ENCODE data around the gene LRRC41. TPM values are rescaled to one million over a fixed set of nuclear protein-coding genes. Genes with fewer than 3 reads are reported as not detected.
A peak's percentile ranks its signal among the peaks of the same experiment; 100 is the strongest.

Gene LRRC41
- total RNA-seq, 1 donor from 2014 or later: 104 TPM

- TF ChIP-seq CTCF (conservative IDR thresholded peaks at IDR 0.05; ENCODE audit: low read depth, low read length): no peak
- DNase-seq (ENCODE audit: low read depth): no peak
- H3K4me3 ChIP-seq (ENCODE audit: low read depth, low read length): peak overlapping the region; percentile 71
Observed at GRCh38 chr1:46302641-46303037, 777 bp downstream of the LRRC41 start.

- H3K4me3 ChIP-seq (ENCODE audit: low read depth, low read length): peak overlapping the region; percentile 71
- no peak for DNase-seq (ENCODE audit: low read depth)
- no peak for TF ChIP-seq CTCF (conservative IDR thresholded peaks at IDR 0.05; ENCODE audit: low read depth, low read length)
Observed at GRCh38 chr1:46301808-46302640, 1.4 kb downstream of the LRRC41 start.

DNA sequence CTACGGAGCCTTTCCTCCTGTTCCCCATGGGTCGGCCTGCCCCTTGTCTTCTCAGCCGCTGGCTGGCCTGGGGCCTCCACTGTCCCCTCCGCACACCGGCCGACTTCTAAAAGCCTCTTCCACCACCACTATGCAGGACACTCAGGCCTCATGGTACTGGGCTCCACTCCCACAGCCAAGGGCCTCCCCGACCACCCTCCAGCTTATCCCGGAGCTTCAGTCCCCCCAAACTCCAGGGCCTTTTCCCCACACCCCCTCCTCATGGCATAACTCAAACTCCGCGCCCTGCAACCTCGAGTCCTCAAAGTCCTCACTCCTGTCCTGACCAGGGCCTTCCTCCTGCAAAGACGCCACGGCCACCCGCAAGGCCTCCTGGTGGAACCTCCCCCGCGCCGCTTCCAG, 2.0 kb downstream of the LRRC41 start:
- TF ChIP-seq CTCF (conservative IDR thresholded peaks at IDR 0.05; ENCODE audit: low read depth, low read length): no peak
- no peak for DNase-seq (ENCODE audit: low read depth)

DNA sequence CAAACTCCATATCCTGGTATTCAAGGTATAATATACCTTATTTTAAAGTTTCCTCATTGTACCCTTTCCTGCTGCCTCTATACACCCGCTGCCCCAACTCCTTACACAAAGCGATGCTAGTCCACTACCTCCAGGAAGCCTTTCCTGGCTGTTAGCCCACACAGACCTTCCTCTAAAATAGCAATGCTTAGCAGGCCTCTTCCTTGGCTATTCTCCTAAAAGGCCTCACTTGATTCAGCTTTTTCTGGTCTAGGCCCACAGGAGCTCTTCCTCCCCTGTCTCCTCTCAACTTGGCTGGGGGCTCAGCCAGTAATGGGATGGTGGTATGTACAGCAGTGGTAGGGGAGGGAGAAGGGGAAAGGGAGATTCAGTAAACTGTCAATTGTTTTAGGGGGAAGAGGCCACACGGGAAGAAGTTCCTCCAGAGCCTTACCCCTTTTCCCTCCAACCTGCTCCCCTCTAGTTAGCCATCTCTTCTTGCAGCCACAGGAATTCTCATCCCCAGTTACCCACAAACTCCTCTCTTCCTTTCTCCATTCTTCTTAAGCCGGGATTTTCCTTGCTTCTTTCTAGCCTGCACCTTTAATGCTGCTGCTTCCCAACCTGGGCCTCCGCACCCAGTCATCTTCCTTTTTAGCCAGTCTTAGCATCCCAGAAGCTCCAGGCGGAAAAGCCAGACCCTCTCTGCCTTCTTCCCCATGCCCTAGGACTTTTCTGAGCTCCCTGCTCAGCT, 2.6 kb downstream of the LRRC41 start:
- DNase-seq (ENCODE audit: low read depth): no peak
- peak overlapping the region; percentile 71 for H3K4me3 ChIP-seq (ENCODE audit: low read depth, low read length)
- no peak for TF ChIP-seq CTCF (conservative IDR thresholded peaks at IDR 0.05; ENCODE audit: low read depth, low read length)

More for the DNA sequence above, 2.0 kb downstream of the LRRC41 start:
- H3K4me3 ChIP-seq (ENCODE audit: low read depth, low read length): peak overlapping the region; percentile 71

- no peak overlapping the region for H3K4me3 ChIP-seq (ENCODE audit: low read depth, low read length)
- no peak for DNase-seq (ENCODE audit: low read depth)
- TF ChIP-seq CTCF (conservative IDR thresholded peaks at IDR 0.05; ENCODE audit: low read depth, low read length): no peak
Observed at GRCh38 chr1:46298387-46298786, 5.0 kb downstream of the LRRC41 start.

GRCh38 chr1:46295306-46295705, 8.1 kb downstream of the LRRC41 start:
- no peak overlapping the region for H3K4me3 ChIP-seq (ENCODE audit: low read depth, low read length)
- DNase-seq (ENCODE audit: low read depth): no peak
- no peak for TF ChIP-seq CTCF (conservative IDR thresholded peaks at IDR 0.05; ENCODE audit: low read depth, low read length)
